H9 (cell line): ENCODE data around the gene ZCCHC10. TPM values are rescaled to one million over a fixed set of nuclear protein-coding genes. Genes with fewer than 3 reads are reported as not detected.

Source experiments
- DNase-seq: peaks from one replicate; pipeline ENCODE4 v3.0.0-alpha.2; 2017
- H2AFZ ChIP-seq: one replicate; pipeline ENCODE4 v1.6.1; 2013; ENCODE audit warnings: mild to moderate bottlenecking, low read length, control low read depth, moderate library complexity
- H2AK5ac ChIP-seq: 2 replicates; pipeline ENCODE4 v1.6.1; 2013; ENCODE audit warnings: low read length, control low read depth, mixed read lengths; ENCODE audit not compliant: insufficient read length
- H2BK120ac ChIP-seq: one replicate; pipeline ENCODE4 v1.6.1; 2013; ENCODE audit warnings: low read depth, mild to moderate bottlenecking, low read length, control low read depth, inconsistent platforms; ENCODE audit not compliant: poor library complexity, severe bottlenecking
- H2BK12ac ChIP-seq: 2 replicates; pipeline ENCODE4 v1.6.1; 2013; ENCODE audit warnings: low read length, control low read depth, mixed read lengths, low read depth; ENCODE audit not compliant: insufficient read length
- H2BK15ac ChIP-seq: 2 replicates; pipeline ENCODE4 v1.6.1; 2013; ENCODE audit warnings: low read depth, low read length, control low read depth
- H2BK20ac ChIP-seq: one replicate; pipeline ENCODE4 v1.6.1; 2013; ENCODE audit warnings: low read depth, mild to moderate bottlenecking, low read length, control low read depth, inconsistent platforms; ENCODE audit not compliant: poor library complexity, severe bottlenecking
- H2BK5ac ChIP-seq: 2 replicates; pipeline ENCODE4 v1.6.1; 2013; ENCODE audit warnings: low read length, control low read depth, mixed read lengths; ENCODE audit not compliant: insufficient read length
- H3K14ac ChIP-seq: 2 replicates; pipeline ENCODE4 v1.6.1; 2013; ENCODE audit warnings: low read length, control low read depth; ENCODE audit not compliant: insufficient read depth
- H3K18ac ChIP-seq: 2 replicates; pipeline ENCODE4 v1.6.1; 2013; ENCODE audit warnings: low read depth, mild to moderate bottlenecking, mixed read lengths, low read length, control low read depth; ENCODE audit not compliant: insufficient read length
- H3K23ac ChIP-seq: 2 replicates; pipeline ENCODE4 v1.6.1; 2013; ENCODE audit warnings: low read length, control low read depth, mixed read lengths, low read depth; ENCODE audit not compliant: insufficient read length
- H3K23me2 ChIP-seq: 2 replicates; pipeline ENCODE4 v1.6.1; 2013; ENCODE audit warnings: low read depth, mild to moderate bottlenecking, mixed read lengths, low read length, control low read depth; ENCODE audit not compliant: insufficient read length, poor library complexity, severe bottlenecking
- H3K27ac ChIP-seq: 2 replicates; pipeline ENCODE4 v1.5.1; 2013; ENCODE audit warnings: low read length, control low read depth, mixed read lengths, low read depth; ENCODE audit not compliant: insufficient read length
- H3K27me3 ChIP-seq: 2 replicates; pipeline ENCODE4 v1.6.1; 2013; ENCODE audit warnings: low read length, control low read depth, inconsistent platforms; ENCODE audit not compliant: insufficient read depth
- H3K4ac ChIP-seq: 2 replicates; pipeline ENCODE4 v1.6.1; 2013; ENCODE audit warnings: low read depth, mild to moderate bottlenecking, control low read depth, inconsistent platforms, low read length, moderate library complexity
- H3K4me1 ChIP-seq: 2 replicates; pipeline ENCODE4 v1.6.1; 2013; ENCODE audit warnings: low read length, control low read depth, inconsistent platforms; ENCODE audit not compliant: insufficient read depth
- H3K4me2 ChIP-seq: 2 replicates; pipeline ENCODE4 v1.6.1; 2013; ENCODE audit warnings: low read length, control low read depth, mixed read lengths; ENCODE audit not compliant: insufficient read length, insufficient read depth
- H3K56ac ChIP-seq: 2 replicates; pipeline ENCODE4 v1.6.1; 2013; ENCODE audit warnings: low read depth, mild to moderate bottlenecking, mixed read lengths, low read length, control low read depth; ENCODE audit not compliant: insufficient read length
- H3K79me1 ChIP-seq: 2 replicates; pipeline ENCODE4 v1.6.1; 2013; ENCODE audit warnings: low read depth, mild to moderate bottlenecking, moderate library complexity, low read length, control low read depth, inconsistent platforms; ENCODE audit not compliant: insufficient read depth, poor library complexity, severe bottlenecking
- H3K79me2 ChIP-seq: 2 replicates; pipeline ENCODE4 v1.6.1; 2013; ENCODE audit warnings: low read length, control low read depth, inconsistent platforms; ENCODE audit not compliant: insufficient read depth
- H3K9ac ChIP-seq: 2 replicates; pipeline ENCODE4 v1.6.1; 2013; ENCODE audit warnings: low read length, control low read depth, mixed read lengths; ENCODE audit not compliant: insufficient read length; ENCODE audit errors: extremely low read depth
- H3K9me3 ChIP-seq: one replicate; pipeline ENCODE4 v1.6.1; 2013; ENCODE audit warnings: low read depth, low read length, inconsistent platforms; ENCODE audit not compliant: control insufficient read depth
- H3T11ph ChIP-seq: one replicate; pipeline ENCODE4 v1.6.1; 2013; ENCODE audit warnings: mild to moderate bottlenecking, low read length, control low read depth, inconsistent platforms
- H4K20me1 ChIP-seq: one replicate; pipeline ENCODE4 v1.6.1; 2013; ENCODE audit not compliant: control insufficient read depth, insufficient read length, insufficient read depth
- H4K5ac ChIP-seq: 2 replicates; pipeline ENCODE4 v1.6.1; 2013; ENCODE audit warnings: low read depth, mild to moderate bottlenecking, mixed read lengths, low read length, control low read depth; ENCODE audit not compliant: insufficient read length
- H4K8ac ChIP-seq: replicated peaks from 2 replicates; pipeline ENCODE4 v1.6.1; 2013; ENCODE audit warnings: low read length, control low read depth, mixed read lengths, low read depth; ENCODE audit not compliant: insufficient read length
- H4K91ac ChIP-seq: 2 replicates; pipeline ENCODE4 v1.6.1; 2013; ENCODE audit warnings: low read depth, mild to moderate bottlenecking, moderate library complexity, mixed read lengths, low read length, control low read depth; ENCODE audit not compliant: insufficient read length
- H3K27ac Mint-ChIP-seq, 3 experiments: 2 replicates in 2 of 3; 3 replicates in 1 of 3; pipeline ENCODE4 v1.8.0; 2020 to 2021; ENCODE audit warnings: mixed read lengths in 3 of 3, mild to moderate bottlenecking in 1 of 3, moderate library complexity in 1 of 3
- H3K27me3 Mint-ChIP-seq: 2 replicates; pipeline ENCODE4 v1.8.0; 2021; ENCODE audit warnings: low read depth, mild to moderate bottlenecking, moderate library complexity, mixed read lengths
- H3K36me3 Mint-ChIP-seq, 3 experiments: 2 replicates in 2 of 3; 3 replicates in 1 of 3; pipeline ENCODE4 v1.8.0; 2020 to 2021; ENCODE audit warnings: low read depth in 3 of 3, mixed read lengths in 3 of 3; ENCODE audit not compliant: insufficient read depth in 1 of 3
- H3K4me1 Mint-ChIP-seq, 2 experiments: 2 replicates each; pipeline ENCODE4 v1.8.0; 2020; ENCODE audit warnings: mixed read lengths in 2 of 2
- H3K4me3 Mint-ChIP-seq, 2 experiments: 2 replicates in 1 of 2; 3 replicates in 1 of 2; pipeline ENCODE4 v1.8.0; 2020 to 2021; ENCODE audit warnings: mild to moderate bottlenecking in 2 of 2, mixed read lengths in 2 of 2, moderate library complexity in 1 of 2
- H3K9me3 Mint-ChIP-seq, 2 experiments: 2 replicates in 1 of 2; 3 replicates in 1 of 2; pipeline ENCODE4 v1.8.0; 2020; ENCODE audit warnings: mild to moderate bottlenecking in 2 of 2, mixed read lengths in 2 of 2, moderate library complexity in 1 of 2
- WGBS: extraction: QIAGEN DNeasy Blood & Tissue Kit; methylation state at CpG from one replicate; pipeline ENCODE4 v1.1.7; 2013; ENCODE audit warnings: missing lambda C conversion rate, low lambda C conversion rate, mixed read lengths; ENCODE audit not compliant: insufficient read length; ENCODE audit errors: extremely low coverage; 5-methylcytosine and 5-hydroxymethylcytosine counted together
- total RNA-seq: library from RNA; stranded (reverse); gene quantifications from 2 replicates; pipeline ENCODE4 v1.2.1, GENCODE V29; 2021
- TF ChIP-seq, protein P1 (sequence below): fragments of 200-600 bp; sonication (generic); conservative IDR thresholded peaks from 3 replicates; pipeline ENCODE4 v1.8.0; 2021; ENCODE audit warnings: antibody characterized with exemption, mild to moderate bottlenecking

ZCCHC10 gene
- total RNA-seq, 1 experiment from 2014 or later = 34.0 TPM

DNA sequence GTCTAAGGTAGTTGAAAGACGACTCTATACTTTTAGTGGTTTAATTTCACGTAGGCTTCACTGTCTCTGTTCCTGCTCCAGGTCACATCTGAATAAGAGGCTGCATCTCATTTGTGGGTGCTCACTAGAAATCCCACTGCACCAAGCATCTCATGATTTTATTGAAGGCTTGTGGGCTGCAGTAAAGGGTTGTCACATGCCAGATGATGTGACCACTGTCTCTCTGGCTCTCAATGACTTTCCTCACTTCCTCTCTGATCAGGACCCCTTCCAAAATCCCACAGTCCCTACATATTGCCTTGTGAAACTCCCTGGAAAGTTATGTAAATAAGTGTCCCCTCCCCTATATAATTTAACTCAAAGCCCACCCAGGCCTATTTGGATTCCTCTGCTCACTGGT is 8.9 kb upstream of the ZCCHC10 start:
- no peak overlapping the region for H3K27ac Mint-ChIP-seq

More for the DNA sequence above, 8.9 kb upstream of the ZCCHC10 start:
- Histone ChIP-seq H3K4me2 (no peak overlapping the region), H2BK5ac (no peak overlapping the region), H3T11ph (no peak overlapping the region), H3K56ac (no peak overlapping the region), H2BK15ac (no peak overlapping the region), H3K9me3 (no peaks in the 10 kb centered on the region), H3K18ac (no peak overlapping the region), H3K4ac (no peak overlapping the region), H2BK12ac (no peak overlapping the region), H2AFZ (no peak overlapping the region), H3K79me1 (no peaks in the 10 kb centered on the region), H2AK5ac (no peak overlapping the region), H2BK20ac (no peak overlapping the region), H4K91ac (no peak overlapping the region), H3K79me2 (no peaks in the 10 kb centered on the region), H3K27ac (no peak overlapping the region), H3K23ac (no peak overlapping the region), H3K23me2 (no peaks in the 10 kb centered on the region), H3K27me3 (no peaks in the 10 kb centered on the region), H3K4me1 (no peaks in the 10 kb centered on the region), H4K20me1 (no peaks in the 10 kb centered on the region), H4K5ac (no peak overlapping the region), H3K9ac (no peak overlapping the region), H2BK120ac (no peak overlapping the region), H4K8ac (no peak overlapping the region), H3K14ac (no peak overlapping the region)
- H3K36me3 Mint-ChIP-seq = no peaks in the 10 kb centered on the region
- DNase-seq = no peak
- no CpG with 5 or more reads among the region's 2 CpGs for whole genome bisulfite sequencing
- H3K4me3 Mint-ChIP-seq = no peak overlapping the region
- no peaks in the 10 kb centered on the region for H3K9me3 Mint-ChIP-seq
- H3K27me3 Mint-ChIP-seq = no peaks in the 10 kb centered on the region; the same call in 1 of the 2 replicates
- TF ChIP-seq, protein P1, sequence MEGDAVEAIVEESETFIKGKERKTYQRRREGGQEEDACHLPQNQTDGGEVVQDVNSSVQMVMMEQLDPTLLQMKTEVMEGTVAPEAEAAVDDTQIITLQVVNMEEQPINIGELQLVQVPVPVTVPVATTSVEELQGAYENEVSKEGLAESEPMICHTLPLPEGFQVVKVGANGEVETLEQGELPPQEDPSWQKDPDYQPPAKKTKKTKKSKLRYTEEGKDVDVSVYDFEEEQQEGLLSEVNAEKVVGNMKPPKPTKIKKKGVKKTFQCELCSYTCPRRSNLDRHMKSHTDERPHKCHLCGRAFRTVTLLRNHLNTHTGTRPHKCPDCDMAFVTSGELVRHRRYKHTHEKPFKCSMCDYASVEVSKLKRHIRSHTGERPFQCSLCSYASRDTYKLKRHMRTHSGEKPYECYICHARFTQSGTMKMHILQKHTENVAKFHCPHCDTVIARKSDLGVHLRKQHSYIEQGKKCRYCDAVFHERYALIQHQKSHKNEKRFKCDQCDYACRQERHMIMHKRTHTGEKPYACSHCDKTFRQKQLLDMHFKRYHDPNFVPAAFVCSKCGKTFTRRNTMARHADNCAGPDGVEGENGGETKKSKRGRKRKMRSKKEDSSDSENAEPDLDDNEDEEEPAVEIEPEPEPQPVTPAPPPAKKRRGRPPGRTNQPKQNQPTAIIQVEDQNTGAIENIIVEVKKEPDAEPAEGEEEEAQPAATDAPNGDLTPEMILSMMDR = no peak
- peaks cover 3 to 5% of the 10 kb centered on the region in 2 experiments; a peak in 3 of 4 replicates for H3K4me1 Mint-ChIP-seq
